ENCODE measurements around the gene NOTO. TPM values are rescaled to one million over a fixed set of nuclear protein-coding genes. Genes with fewer than 3 reads are reported as not detected.

NOTO gene
- total and polyA plus RNA-seq, 10 of the 15 experiments (the other 5 are each of a cell fraction or from before 2014, with no cell fraction given), result not detected

DNA sequence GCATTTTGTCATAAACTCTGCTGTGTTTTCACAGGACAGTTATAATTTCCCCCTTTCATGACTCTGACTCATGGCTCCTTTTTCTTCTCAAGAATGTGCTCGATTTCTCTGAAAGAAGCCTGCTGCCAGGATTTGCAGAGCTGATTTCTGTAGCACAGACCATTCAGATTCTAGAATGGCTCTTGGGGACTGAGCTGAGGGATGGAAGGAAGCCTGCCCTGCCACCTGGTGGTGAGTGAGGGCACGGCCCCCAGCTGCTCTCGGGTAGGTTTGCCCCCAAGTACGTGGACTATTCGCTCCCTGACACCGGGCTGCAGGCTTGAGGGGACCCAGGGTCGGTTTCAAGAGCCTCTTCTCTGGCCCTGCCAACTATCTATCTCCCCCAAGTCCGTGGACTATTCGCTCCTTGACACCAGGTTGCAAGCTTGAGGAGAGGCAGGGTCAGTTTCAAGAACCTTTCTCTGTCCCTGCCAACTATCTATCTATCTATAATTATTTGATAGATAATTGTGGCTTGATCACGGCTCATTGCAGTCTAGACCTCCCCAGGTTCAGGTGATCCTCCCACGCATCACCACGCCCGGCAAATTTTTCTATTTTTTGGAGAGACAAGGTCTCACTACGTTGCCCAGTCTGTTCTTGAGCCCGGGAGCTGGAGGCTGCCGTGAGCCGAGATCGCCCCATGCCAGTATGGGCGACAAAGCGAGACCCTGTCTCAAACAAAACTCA, 10.2 kb downstream of the NOTO start (continued):
- TF ChIP-seq, protein P1, sequence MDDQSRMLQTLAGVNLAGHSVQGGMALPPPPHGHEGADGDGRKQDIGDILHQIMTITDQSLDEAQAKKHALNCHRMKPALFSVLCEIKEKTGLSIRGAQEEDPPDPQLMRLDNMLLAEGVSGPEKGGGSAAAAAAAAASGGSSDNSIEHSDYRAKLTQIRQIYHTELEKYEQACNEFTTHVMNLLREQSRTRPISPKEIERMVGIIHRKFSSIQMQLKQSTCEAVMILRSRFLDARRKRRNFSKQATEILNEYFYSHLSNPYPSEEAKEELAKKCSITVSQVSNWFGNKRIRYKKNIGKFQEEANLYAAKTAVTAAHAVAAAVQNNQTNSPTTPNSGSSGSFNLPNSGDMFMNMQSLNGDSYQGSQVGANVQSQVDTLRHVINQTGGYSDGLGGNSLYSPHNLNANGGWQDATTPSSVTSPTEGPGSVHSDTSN (IDR thresholded peaks at IDR 0.05; ENCODE audit: insufficient replicate concordance, low read depth, low read length), result no peak
- TF ChIP-seq, protein P2, sequence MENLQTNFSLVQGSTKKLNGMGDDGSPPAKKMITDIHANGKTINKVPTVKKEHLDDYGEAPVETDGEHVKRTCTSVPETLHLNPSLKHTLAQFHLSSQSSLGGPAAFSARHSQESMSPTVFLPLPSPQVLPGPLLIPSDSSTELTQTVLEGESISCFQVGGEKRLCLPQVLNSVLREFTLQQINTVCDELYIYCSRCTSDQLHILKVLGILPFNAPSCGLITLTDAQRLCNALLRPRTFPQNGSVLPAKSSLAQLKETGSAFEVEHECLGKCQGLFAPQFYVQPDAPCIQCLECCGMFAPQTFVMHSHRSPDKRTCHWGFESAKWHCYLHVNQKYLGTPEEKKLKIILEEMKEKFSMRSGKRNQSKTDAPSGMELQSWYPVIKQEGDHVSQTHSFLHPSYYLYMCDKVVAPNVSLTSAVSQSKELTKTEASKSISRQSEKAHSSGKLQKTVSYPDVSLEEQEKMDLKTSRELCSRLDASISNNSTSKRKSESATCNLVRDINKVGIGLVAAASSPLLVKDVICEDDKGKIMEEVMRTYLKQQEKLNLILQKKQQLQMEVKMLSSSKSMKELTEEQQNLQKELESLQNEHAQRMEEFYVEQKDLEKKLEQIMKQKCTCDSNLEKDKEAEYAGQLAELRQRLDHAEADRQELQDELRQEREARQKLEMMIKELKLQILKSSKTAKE (IDR thresholded peaks at IDR 0.05; ENCODE audit: low read depth, poor library complexity, severe bottlenecking), result no peak
- no peak for TF ChIP-seq JUND (IDR thresholded peaks at IDR 0.05; ENCODE audit: low read depth, low read length)
- TF ChIP-seq IKZF2 (IDR thresholded peaks at IDR 0.05), result no peak
- TF ChIP-seq YY1 (IDR thresholded peaks at IDR 0.05; ENCODE audit: low read depth, low read length), result peak; percentile 40; the same call in 1 of the 2 replicates
- TF ChIP-seq KLF5 (IDR thresholded peaks at IDR 0.05; ENCODE audit: partially characterized antibody), result no peak
- TF ChIP-seq TAF1 (IDR thresholded peaks at IDR 0.05; ENCODE audit: borderline replicate concordance, low read depth, low read length), result no peak
- peak; percentile 59; the same call in 1 of the 2 replicates for TF ChIP-seq TCF12 (IDR thresholded peaks at IDR 0.05; ENCODE audit: low read depth, low read length)
- no peak for TF ChIP-seq JUNB (IDR thresholded peaks at IDR 0.05)
- TF ChIP-seq, protein P3, sequence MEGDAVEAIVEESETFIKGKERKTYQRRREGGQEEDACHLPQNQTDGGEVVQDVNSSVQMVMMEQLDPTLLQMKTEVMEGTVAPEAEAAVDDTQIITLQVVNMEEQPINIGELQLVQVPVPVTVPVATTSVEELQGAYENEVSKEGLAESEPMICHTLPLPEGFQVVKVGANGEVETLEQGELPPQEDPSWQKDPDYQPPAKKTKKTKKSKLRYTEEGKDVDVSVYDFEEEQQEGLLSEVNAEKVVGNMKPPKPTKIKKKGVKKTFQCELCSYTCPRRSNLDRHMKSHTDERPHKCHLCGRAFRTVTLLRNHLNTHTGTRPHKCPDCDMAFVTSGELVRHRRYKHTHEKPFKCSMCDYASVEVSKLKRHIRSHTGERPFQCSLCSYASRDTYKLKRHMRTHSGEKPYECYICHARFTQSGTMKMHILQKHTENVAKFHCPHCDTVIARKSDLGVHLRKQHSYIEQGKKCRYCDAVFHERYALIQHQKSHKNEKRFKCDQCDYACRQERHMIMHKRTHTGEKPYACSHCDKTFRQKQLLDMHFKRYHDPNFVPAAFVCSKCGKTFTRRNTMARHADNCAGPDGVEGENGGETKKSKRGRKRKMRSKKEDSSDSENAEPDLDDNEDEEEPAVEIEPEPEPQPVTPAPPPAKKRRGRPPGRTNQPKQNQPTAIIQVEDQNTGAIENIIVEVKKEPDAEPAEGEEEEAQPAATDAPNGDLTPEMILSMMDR (IDR thresholded peaks at IDR 0.05 in 2 of 3, conservative IDR thresholded peaks at IDR 0.05 in 1 of 3; ENCODE audit: control insufficient read depth in 2 of 3, extremely low read depth in 1 of 3, insufficient read depth in 1 of 3, low read depth in 3 of 3, low read length in 3 of 3), result peak; percentile 88 to 97 (median 96)
- TF ChIP-seq RUNX3 (IDR thresholded peaks at IDR 0.05; ENCODE audit: low read length), result peak; percentile 19; the same call in 1 of the 2 replicates
- TF ChIP-seq PAX8 (IDR thresholded peaks at IDR 0.05), result no peak
- TF ChIP-seq CREM (IDR thresholded peaks at IDR 0.05; ENCODE audit: low read depth), result no peak
- peak; percentile 67; the same call in 1 of the 2 replicates for TF ChIP-seq SMC3 (IDR thresholded peaks at IDR 0.05; ENCODE audit: borderline replicate concordance, low read length)
- TF ChIP-seq SMAD1 (IDR thresholded peaks at IDR 0.05; ENCODE audit: low read depth, partially characterized antibody), result no peak
- TF ChIP-seq NR2F1 (conservative IDR thresholded peaks at IDR 0.05), result no peak
- TF ChIP-seq STAT3 (IDR thresholded peaks at IDR 0.05; ENCODE audit: low read depth, low read length), result no peak
- TF ChIP-seq, protein P4, sequence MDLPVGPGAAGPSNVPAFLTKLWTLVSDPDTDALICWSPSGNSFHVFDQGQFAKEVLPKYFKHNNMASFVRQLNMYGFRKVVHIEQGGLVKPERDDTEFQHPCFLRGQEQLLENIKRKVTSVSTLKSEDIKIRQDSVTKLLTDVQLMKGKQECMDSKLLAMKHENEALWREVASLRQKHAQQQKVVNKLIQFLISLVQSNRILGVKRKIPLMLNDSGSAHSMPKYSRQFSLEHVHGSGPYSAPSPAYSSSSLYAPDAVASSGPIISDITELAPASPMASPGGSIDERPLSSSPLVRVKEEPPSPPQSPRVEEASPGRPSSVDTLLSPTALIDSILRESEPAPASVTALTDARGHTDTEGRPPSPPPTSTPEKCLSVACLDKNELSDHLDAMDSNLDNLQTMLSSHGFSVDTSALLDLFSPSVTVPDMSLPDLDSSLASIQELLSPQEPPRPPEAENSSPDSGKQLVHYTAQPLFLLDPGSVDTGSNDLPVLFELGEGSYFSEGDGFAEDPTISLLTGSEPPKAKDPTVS (IDR thresholded peaks at IDR 0.05; ENCODE audit: low read depth, low read length), result no peak
- TF ChIP-seq, protein P5, sequence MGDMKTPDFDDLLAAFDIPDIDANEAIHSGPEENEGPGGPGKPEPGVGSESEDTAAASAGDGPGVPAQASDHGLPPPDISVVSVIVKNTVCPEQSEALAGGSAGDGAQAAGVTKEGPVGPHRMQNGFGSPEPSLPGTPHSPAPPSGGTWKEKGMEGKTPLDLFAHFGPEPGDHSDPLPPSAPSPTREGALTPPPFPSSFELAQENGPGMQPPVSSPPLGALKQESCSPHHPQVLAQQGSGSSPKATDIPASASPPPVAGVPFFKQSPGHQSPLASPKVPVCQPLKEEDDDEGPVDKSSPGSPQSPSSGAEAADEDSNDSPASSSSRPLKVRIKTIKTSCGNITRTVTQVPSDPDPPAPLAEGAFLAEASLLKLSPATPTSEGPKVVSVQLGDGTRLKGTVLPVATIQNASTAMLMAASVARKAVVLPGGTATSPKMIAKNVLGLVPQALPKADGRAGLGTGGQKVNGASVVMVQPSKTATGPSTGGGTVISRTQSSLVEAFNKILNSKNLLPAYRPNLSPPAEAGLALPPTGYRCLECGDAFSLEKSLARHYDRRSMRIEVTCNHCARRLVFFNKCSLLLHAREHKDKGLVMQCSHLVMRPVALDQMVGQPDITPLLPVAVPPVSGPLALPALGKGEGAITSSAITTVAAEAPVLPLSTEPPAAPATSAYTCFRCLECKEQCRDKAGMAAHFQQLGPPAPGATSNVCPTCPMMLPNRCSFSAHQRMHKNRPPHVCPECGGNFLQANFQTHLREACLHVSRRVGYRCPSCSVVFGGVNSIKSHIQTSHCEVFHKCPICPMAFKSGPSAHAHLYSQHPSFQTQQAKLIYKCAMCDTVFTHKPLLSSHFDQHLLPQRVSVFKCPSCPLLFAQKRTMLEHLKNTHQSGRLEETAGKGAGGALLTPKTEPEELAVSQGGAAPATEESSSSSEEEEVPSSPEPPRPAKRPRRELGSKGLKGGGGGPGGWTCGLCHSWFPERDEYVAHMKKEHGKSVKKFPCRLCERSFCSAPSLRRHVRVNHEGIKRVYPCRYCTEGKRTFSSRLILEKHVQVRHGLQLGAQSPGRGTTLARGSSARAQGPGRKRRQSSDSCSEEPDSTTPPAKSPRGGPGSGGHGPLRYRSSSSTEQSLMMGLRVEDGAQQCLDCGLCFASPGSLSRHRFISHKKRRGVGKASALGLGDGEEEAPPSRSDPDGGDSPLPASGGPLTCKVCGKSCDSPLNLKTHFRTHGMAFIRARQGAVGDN (IDR thresholded peaks at IDR 0.05), result no peak

Data from GM12878 (cell line).